MM.1S (cell line): ENCODE results near the gene IL6ST.
A peak's percentile ranks its signal among the peaks of the same experiment; 100 is the strongest.
"Not testable (repeated sequence)": the region's sequence is repeated elsewhere in the genome, so short reads cannot be mapped to it uniquely, and the experiment has no call there.

Source experiments
- DNase-seq: peaks from one replicate; pipeline ENCODE4 v3.0.0-alpha.2; 2015
- H2AFZ ChIP-seq: fragments of 300-600 bp; sonication (generic); 2 replicates; pipeline ENCODE4 v1.6.0; 2016; ENCODE audit warnings: antibody characterized with exemption, low read length
- H3F3A ChIP-seq: fragments of 300-600 bp; sonication (generic); 2 replicates; pipeline ENCODE4 v1.6.1; 2016; ENCODE audit warnings: mild to moderate bottlenecking, antibody characterized with exemption, low read length, moderate library complexity, mixed read lengths; ENCODE audit not compliant: insufficient read depth
- H3K27ac ChIP-seq: fragments of 300-600 bp; sonication (generic); 2 replicates; pipeline ENCODE4 v1.5.1; 2016; ENCODE audit warnings: mild to moderate bottlenecking, low read length
- H3K27me3 ChIP-seq: fragments of 300-600 bp; sonication (generic); replicated peaks from 2 replicates; pipeline ENCODE4 v1.6.0; 2016; ENCODE audit warnings: low read length; ENCODE audit not compliant: insufficient read depth
- H3K36me3 ChIP-seq: fragments of 300-600 bp; sonication (generic); replicated peaks from 2 replicates; pipeline ENCODE4 v1.6.1; 2016; ENCODE audit warnings: mild to moderate bottlenecking, low read length, mixed read lengths; ENCODE audit not compliant: insufficient read depth
- H3K4me1 ChIP-seq: fragments of 300-600 bp; sonication (generic); 2 replicates; pipeline ENCODE4 v1.6.1; 2016; ENCODE audit warnings: low read length, mixed read lengths
- H3K4me2 ChIP-seq: fragments of 300-600 bp; sonication (generic); 2 replicates; pipeline ENCODE4 v1.6.0; 2016; ENCODE audit warnings: low read depth, low read length
- H3K4me3 ChIP-seq: fragments of 300-600 bp; sonication (generic); 2 replicates; pipeline ENCODE4 v1.5.1; 2016; ENCODE audit warnings: low read length, mixed read lengths
- H3K79me2 ChIP-seq: fragments of 300-600 bp; sonication (generic); 2 replicates; pipeline ENCODE4 v1.6.1; 2016; ENCODE audit warnings: mixed run types, low read length, mixed read lengths
- H3K9ac ChIP-seq: fragments of 300-600 bp; sonication (generic); 2 replicates; pipeline ENCODE4 v1.6.1; 2016; ENCODE audit warnings: low read length, mixed read lengths
- H3K9me2 ChIP-seq: fragments of 300-600 bp; sonication (generic); replicated peaks from 2 replicates; pipeline ENCODE4 v1.6.1; 2016; ENCODE audit warnings: mild to moderate bottlenecking, low read length, mixed read lengths; ENCODE audit not compliant: insufficient read depth
- H3K9me3 ChIP-seq: fragments of 300-600 bp; sonication (generic); replicated peaks from 2 replicates; pipeline ENCODE4 v1.6.1; 2016; ENCODE audit warnings: mild to moderate bottlenecking, low read length, mixed read lengths; ENCODE audit not compliant: insufficient read depth
- H4K20me1 ChIP-seq: fragments of 300-600 bp; sonication (generic); 2 replicates; pipeline ENCODE4 v1.6.1; 2016; ENCODE audit warnings: mild to moderate bottlenecking, low read length, moderate library complexity, mixed read lengths; ENCODE audit not compliant: insufficient read depth
- EZH2 ChIP-seq: fragments of 300-600 bp; sonication (generic); optimal IDR thresholded peaks from 2 replicates; pipeline ENCODE3; 2017; ENCODE audit warnings: low read depth, mild to moderate bottlenecking, antibody characterized with exemption, low read length, mixed read lengths
- EZH2phosphoT487 ChIP-seq: fragments of 300-600 bp; sonication (generic); IDR thresholded peaks from 2 replicates; pipeline ENCODE4 v1.6.1; 2018; ENCODE audit warnings: antibody characterized with exemption, low read length
- TF ChIP-seq, protein P1 (sequence below): fragments of 300-600 bp; sonication (generic); IDR thresholded peaks from 2 replicates; pipeline ENCODE4 v1.5.1; 2016; ENCODE audit warnings: antibody characterized with exemption, low read length, mixed read lengths

The IL6ST gene

DNA sequence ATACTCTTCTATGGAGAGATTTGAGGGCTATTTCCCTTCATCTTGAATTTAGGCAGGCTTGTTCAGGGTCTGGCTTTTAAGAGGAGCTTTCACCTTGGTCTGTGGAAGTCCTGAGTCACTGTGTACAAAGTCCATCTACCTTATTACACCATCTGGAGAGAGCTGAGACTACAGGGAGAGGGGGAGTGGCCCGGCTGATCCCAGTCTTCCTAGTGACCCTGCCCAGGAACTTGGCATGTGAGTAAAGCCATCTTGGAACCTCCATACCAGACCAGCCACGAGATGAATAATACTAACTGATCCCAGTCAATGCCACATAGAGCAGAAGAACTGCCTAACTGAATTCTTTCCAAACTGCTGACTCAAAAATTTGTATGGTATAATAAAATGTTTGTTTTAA is 8.4 kb upstream of the IL6ST start:
- no peaks in the 10 kb centered on the region for H4K20me1 ChIP-seq
- H3K4me1 ChIP-seq, result peaks cover 8% of the 10 kb centered on the region; the same call in 1 of the 2 replicates
- no peaks in the 10 kb centered on the region for H3K9me2 ChIP-seq
- H3K79me2 ChIP-seq, result no peaks in the 10 kb centered on the region
- H3K36me3 ChIP-seq, result no peaks in the 10 kb centered on the region
- no peaks in the 10 kb centered on the region for H3K9me3 ChIP-seq
- no peaks in the 10 kb centered on the region for H3F3A ChIP-seq
- H3K4me2 ChIP-seq, result no peak overlapping the region
- H2AFZ ChIP-seq, result no peak overlapping the region
- no peak for DNase-seq
- no peak overlapping the region for H3K9ac ChIP-seq
- H3K27ac ChIP-seq, result no peak overlapping the region
- no peak for TF ChIP-seq EZH2phosphoT487
- TF ChIP-seq EZH2, result no peak
- TF ChIP-seq, protein P1, sequence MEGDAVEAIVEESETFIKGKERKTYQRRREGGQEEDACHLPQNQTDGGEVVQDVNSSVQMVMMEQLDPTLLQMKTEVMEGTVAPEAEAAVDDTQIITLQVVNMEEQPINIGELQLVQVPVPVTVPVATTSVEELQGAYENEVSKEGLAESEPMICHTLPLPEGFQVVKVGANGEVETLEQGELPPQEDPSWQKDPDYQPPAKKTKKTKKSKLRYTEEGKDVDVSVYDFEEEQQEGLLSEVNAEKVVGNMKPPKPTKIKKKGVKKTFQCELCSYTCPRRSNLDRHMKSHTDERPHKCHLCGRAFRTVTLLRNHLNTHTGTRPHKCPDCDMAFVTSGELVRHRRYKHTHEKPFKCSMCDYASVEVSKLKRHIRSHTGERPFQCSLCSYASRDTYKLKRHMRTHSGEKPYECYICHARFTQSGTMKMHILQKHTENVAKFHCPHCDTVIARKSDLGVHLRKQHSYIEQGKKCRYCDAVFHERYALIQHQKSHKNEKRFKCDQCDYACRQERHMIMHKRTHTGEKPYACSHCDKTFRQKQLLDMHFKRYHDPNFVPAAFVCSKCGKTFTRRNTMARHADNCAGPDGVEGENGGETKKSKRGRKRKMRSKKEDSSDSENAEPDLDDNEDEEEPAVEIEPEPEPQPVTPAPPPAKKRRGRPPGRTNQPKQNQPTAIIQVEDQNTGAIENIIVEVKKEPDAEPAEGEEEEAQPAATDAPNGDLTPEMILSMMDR, result no peak
- no peak overlapping the region for H3K4me3 ChIP-seq
- no peaks in the 10 kb centered on the region for H3K27me3 ChIP-seq

DNA sequence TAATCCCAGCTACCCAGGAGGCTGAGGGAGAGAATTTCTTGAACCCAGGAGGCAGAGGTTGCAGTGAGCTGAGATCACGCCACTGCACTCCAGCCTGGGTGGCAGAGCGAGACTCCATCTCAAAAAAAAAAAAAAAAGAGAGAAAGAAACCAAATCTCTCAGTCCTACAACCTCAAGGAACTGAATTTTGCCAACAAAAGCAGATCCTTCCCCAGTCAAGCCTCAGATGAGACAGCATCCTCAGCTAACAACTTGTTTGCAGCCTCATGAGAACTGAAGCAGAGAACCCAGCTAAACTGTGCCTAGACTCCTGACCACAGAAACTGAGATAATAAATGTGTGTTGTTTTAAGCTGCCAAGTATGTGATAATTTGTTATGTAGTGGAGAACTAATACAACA is 7.5 kb upstream of the IL6ST start:
- H3K36me3 ChIP-seq, result no peaks in the 10 kb centered on the region
- no peaks in the 10 kb centered on the region for H3K27me3 ChIP-seq
- H3K4me3 ChIP-seq, result no peak overlapping the region
- H3K9me2 ChIP-seq, result no peaks in the 10 kb centered on the region
- no peak overlapping the region for H3K9ac ChIP-seq
- no peaks in the 10 kb centered on the region for H3K79me2 ChIP-seq
- peaks cover 8% of the 10 kb centered on the region; the same call in 1 of the 2 replicates for H3K4me1 ChIP-seq
- H3K9me3 ChIP-seq, result no peaks in the 10 kb centered on the region
- no peak for DNase-seq
- TF ChIP-seq, protein P1, result no peak
- TF ChIP-seq EZH2phosphoT487 (no peak), EZH2 (no peak)
- H4K20me1 ChIP-seq, result no peaks in the 10 kb centered on the region
- no peaks in the 10 kb centered on the region for H3F3A ChIP-seq
- no peak overlapping the region for H3K27ac ChIP-seq
- no peak overlapping the region for H3K4me2 ChIP-seq
- H2AFZ ChIP-seq, result no peak overlapping the region

DNA sequence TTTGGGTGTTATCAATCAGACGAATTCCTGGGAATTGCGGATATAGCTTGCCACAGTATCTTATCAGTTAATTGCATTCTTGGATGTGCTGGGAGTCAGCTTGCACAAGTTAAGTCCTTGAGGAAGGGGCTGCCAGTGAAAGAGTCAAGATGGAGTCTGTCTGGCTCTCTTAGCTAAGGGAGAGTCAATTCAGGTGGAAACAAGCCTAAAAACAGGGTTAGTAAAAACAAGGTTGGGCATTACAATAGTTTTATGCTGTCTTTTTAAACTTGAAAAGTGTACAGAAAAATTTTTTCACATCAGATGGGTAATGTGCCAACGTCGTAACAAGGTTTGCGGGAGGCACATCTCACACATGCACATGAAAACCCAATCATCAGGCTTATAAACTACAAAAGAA is 5.5 kb upstream of the IL6ST start:
- H2AFZ ChIP-seq, H3K4me3 ChIP-seq, H3K4me1 ChIP-seq, DNase-seq, H3K9me3 ChIP-seq, H3K9me2 ChIP-seq, H3K36me3 ChIP-seq, H3F3A ChIP-seq, H3K27ac ChIP-seq, H3K9ac ChIP-seq, H3K27me3 ChIP-seq, H4K20me1 ChIP-seq, H3K4me2 ChIP-seq: not testable (repeated sequence)
- H3K79me2 ChIP-seq, result peaks cover 17% of the 10 kb centered on the region

DNA sequence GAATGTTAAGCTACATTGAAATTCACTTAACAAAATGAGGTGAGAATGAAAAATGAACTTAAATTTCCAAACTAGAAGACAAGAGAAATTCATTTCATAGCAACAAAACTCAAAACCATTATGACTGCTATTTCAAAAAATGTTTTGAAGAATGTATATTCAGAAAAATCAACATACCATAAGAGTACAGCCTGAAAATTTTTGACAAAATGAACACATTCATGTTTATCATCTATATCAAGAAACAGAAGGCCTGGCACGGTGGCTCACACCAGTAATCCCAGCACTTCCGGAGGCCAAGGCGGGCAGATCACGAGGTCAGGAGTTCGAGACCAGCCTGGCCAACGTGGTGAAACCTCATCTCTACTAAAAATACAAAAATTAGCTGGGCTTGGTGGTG is 4.2 kb upstream of the IL6ST start:
- H3K79me2 ChIP-seq, result peaks cover 29% of the 10 kb centered on the region
- DNase-seq, result peak; percentile 1
- no peaks in the 10 kb centered on the region for H3K9me3 ChIP-seq
- no peaks in the 10 kb centered on the region for H3K36me3 ChIP-seq
- H3K9me2 ChIP-seq, result no peaks in the 10 kb centered on the region
- H3K27me3 ChIP-seq, result no peaks in the 10 kb centered on the region
- no peak overlapping the region for H3K4me2 ChIP-seq
- H2AFZ ChIP-seq, result no peak overlapping the region
- peaks cover 7% of the 10 kb centered on the region for H3F3A ChIP-seq
- H4K20me1 ChIP-seq, result no peaks in the 10 kb centered on the region
- H3K4me3 ChIP-seq, result no peak overlapping the region
- H3K27ac ChIP-seq, result no peak overlapping the region
- no peaks in the 10 kb centered on the region for H3K4me1 ChIP-seq
- no peak overlapping the region for H3K9ac ChIP-seq
- TF ChIP-seq, protein P1, result no peak
- TF ChIP-seq EZH2phosphoT487, result no peak
- no peak for TF ChIP-seq EZH2
